HG02852 (cell line): ENCODE data around the gene CYTH2.

Experiments
- ATAC-seq: cut with Tn5 transposase; IDR thresholded peaks from one replicate; pipeline ENCODE4 v1.9.1; 2021; ENCODE audit warnings: mild to moderate bottlenecking, moderate library complexity; ENCODE audit not compliant: unreplicated experiment

Gene CYTH2

GRCh38 chr19:48452289-48453190 lies 16.6 kb upstream of the CYTH2 start:
- ATAC-seq: no peak

GRCh38 chr19:48454150-48454730 lies 14.9 kb upstream of the CYTH2 start:
- no peak for ATAC-seq

- no peak for ATAC-seq
Measured at GRCh38 chr19:48455171-48455907, 13.8 kb upstream of the CYTH2 start, which contains the start of gene KCNJ14. TSS of gene KCNJ14 (plus strand) at chr19:48455574. CDS start at chr19:48461725, 6,151 bp downstream.

GRCh38 chr19:48455908-48456562 lies 13.1 kb upstream of the CYTH2 start:
- ATAC-seq: no peak

GRCh38 chr19:48456864-48457263 lies 12.3 kb upstream of the CYTH2 start:
- ATAC-seq: no peak

GRCh38 chr19:48458016-48458415 lies 11.2 kb upstream of the CYTH2 start:
- ATAC-seq: no peak

GRCh38 chr19:48461651-48461981 lies 7.6 kb upstream of the CYTH2 start:
- no peak for ATAC-seq

- ATAC-seq: no peak
Measured at GRCh38 chr19:48461982-48462655, 7.0 kb upstream of the CYTH2 start.

- ATAC-seq: no peak
Measured at GRCh38 chr19:48465215-48465614, 4.0 kb upstream of the CYTH2 start.

GRCh38 chr19:48466561-48467325 lies 2.4 kb upstream of the CYTH2 start:
- no peak for ATAC-seq

- peak; percentile 87 for ATAC-seq
Measured at GRCh38 chr19:48468772-48469288, 339 bp upstream of the CYTH2 start.

- no peak for ATAC-seq
Measured at GRCh38 chr19:48469934-48470680, 938 bp downstream of the CYTH2 start.

GRCh38 chr19:48470856-48471255 lies 1.7 kb downstream of the CYTH2 start:
- ATAC-seq: no peak

- no peak for ATAC-seq
Measured at GRCh38 chr19:48471836-48472235, 2.7 kb downstream of the CYTH2 start.

- no peak for ATAC-seq
Measured at GRCh38 chr19:48473161-48473966, 4.2 kb downstream of the CYTH2 start.

GRCh38 chr19:48474084-48474592 lies 5.0 kb downstream of the CYTH2 start:
- ATAC-seq: no peak

GRCh38 chr19:48475369-48476068 lies 6.3 kb downstream of the CYTH2 start:
- no peak for ATAC-seq
